ENCODE measurements around the gene PRXL2A.

DNA sequence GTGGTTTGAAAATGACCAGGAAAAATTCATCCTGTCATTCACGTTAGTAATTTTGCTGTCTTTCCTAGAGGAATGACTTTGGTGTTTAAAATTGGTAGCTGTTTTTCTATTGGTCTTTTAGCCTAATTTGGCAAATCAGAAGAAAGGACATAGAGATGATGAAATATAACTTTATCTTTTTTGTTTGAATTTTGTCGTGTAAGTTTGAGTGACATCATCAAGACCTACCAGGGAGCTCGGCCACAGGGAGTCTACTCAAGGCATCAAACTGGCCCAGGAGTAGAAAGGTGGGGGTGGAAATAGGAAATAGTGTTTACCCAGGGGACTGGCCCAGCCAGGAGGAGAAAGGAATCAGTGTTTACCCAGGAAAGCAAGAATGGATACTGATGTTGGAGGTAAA lies 24.8 kb downstream of the PRXL2A start:
- TF ChIP-seq, protein P1, sequence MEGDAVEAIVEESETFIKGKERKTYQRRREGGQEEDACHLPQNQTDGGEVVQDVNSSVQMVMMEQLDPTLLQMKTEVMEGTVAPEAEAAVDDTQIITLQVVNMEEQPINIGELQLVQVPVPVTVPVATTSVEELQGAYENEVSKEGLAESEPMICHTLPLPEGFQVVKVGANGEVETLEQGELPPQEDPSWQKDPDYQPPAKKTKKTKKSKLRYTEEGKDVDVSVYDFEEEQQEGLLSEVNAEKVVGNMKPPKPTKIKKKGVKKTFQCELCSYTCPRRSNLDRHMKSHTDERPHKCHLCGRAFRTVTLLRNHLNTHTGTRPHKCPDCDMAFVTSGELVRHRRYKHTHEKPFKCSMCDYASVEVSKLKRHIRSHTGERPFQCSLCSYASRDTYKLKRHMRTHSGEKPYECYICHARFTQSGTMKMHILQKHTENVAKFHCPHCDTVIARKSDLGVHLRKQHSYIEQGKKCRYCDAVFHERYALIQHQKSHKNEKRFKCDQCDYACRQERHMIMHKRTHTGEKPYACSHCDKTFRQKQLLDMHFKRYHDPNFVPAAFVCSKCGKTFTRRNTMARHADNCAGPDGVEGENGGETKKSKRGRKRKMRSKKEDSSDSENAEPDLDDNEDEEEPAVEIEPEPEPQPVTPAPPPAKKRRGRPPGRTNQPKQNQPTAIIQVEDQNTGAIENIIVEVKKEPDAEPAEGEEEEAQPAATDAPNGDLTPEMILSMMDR (IDR thresholded peaks at IDR 0.05), result no peak
- no peak for TF ChIP-seq POLR2A (IDR thresholded peaks at IDR 0.05)

Data from esophagus squamous epithelium (tissue), 4 donors.